ENCODE measurements around the gene FOS. TPM values are rescaled to one million over a fixed set of nuclear protein-coding genes. Genes with fewer than 3 reads are reported as not detected.

Gene FOS
- total and polyA plus RNA-seq, 2 experiments from 2014 or later: 47.3 to 54.8 TPM

GRCh38 chr14:75244121-75244520 is 34.5 kb upstream of the FOS start:
- TF ChIP-seq STAT1 (IDR thresholded peaks at IDR 0.05; ENCODE audit: unreplicated experiment): no peak
- no peak for TF ChIP-seq EZH2phosphoT487 (IDR thresholded peaks at IDR 0.05; ENCODE audit: unreplicated experiment)
- TF ChIP-seq EZH2 (IDR thresholded peaks at IDR 0.05; ENCODE audit: low read depth, unreplicated experiment): no peak
- TF ChIP-seq NANOG (IDR thresholded peaks at IDR 0.05; ENCODE audit: borderline replicate concordance): no peak
- TF ChIP-seq ETS1 (IDR thresholded peaks at IDR 0.05): no peak
- TF ChIP-seq JUNB (IDR thresholded peaks at IDR 0.05; ENCODE audit: unreplicated experiment): no peak
- TF ChIP-seq REST (IDR thresholded peaks at IDR 0.05; ENCODE audit: unreplicated experiment): no peak
- TF ChIP-seq ZNF114 (CRISPR knock-in tag; IDR thresholded peaks at IDR 0.05): no peak
- TF ChIP-seq, protein P1, sequence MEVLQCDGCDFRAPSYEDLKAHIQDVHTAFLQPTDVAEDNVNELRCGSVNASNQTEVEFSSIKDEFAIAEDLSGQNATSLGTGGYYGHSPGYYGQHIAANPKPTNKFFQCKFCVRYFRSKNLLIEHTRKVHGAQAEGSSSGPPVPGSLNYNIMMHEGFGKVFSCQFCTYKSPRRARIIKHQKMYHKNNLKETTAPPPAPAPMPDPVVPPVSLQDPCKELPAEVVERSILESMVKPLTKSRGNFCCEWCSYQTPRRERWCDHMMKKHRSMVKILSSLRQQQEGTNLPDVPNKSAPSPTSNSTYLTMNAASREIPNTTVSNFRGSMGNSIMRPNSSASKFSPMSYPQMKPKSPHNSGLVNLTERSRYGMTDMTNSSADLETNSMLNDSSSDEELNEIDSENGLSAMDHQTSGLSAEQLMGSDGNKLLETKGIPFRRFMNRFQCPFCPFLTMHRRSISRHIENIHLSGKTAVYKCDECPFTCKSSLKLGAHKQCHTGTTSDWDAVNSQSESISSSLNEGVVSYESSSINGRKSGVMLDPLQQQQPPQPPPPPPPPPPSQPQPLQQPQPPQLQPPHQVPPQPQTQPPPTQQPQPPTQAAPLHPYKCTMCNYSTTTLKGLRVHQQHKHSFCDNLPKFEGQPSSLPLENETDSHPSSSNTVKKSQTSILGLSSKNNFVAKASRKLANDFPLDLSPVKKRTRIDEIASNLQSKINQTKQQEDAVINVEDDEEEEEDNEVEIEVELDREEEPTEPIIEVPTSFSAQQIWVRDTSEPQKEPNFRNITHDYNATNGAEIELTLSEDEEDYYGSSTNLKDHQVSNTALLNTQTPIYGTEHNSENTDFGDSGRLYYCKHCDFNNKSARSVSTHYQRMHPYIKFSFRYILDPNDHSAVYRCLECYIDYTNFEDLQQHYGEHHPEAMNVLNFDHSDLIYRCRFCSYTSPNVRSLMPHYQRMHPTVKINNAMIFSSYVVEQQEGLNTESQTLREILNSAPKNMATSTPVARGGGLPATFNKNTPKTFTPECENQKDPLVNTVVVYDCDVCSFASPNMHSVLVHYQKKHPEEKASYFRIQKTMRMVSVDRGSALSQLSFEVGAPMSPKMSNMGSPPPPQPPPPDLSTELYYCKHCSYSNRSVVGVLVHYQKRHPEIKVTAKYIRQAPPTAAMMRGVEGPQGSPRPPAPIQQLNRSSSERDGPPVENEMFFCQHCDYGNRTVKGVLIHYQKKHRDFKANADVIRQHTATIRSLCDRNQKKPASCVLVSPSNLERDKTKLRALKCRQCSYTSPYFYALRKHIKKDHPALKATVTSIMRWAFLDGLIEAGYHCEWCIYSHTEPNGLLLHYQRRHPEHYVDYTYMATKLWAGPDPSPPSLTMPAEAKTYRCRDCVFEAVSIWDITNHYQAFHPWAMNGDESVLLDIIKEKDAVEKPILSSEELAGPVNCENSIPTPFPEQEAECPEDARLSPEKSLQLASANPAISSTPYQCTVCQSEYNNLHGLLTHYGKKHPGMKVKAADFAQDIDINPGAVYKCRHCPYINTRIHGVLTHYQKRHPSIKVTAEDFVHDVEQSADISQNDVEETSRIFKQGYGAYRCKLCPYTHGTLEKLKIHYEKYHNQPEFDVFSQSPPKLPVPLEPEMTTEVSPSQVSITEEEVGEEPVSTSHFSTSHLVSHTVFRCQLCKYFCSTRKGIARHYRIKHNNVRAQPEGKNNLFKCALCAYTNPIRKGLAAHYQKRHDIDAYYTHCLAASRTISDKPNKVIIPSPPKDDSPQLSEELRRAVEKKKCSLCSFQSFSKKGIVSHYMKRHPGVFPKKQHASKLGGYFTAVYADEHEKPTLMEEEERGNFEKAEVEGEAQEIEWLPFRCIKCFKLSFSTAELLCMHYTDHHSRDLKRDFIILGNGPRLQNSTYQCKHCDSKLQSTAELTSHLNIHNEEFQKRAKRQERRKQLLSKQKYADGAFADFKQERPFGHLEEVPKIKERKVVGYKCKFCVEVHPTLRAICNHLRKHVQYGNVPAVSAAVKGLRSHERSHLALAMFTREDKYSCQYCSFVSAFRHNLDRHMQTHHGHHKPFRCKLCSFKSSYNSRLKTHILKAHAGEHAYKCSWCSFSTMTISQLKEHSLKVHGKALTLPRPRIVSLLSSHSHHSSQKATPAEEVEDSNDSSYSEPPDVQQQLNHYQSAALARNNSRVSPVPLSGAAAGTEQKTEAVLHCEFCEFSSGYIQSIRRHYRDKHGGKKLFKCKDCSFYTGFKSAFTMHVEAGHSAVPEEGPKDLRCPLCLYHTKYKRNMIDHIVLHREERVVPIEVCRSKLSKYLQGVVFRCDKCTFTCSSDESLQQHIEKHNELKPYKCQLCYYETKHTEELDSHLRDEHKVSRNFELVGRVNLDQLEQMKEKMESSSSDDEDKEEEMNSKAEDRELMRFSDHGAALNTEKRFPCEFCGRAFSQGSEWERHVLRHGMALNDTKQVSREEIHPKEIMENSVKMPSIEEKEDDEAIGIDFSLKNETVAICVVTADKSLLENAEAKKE (CRISPR knock-in tag; IDR thresholded peaks at IDR 0.05): no peak
- no peak for TF ChIP-seq ZNF331 (CRISPR knock-in tag; IDR thresholded peaks at IDR 0.05; ENCODE audit: low read depth)
- no peak for TF ChIP-seq CREB1 (CRISPR knock-in tag; IDR thresholded peaks at IDR 0.05; ENCODE audit: low read depth)
- TF ChIP-seq, protein P2, sequence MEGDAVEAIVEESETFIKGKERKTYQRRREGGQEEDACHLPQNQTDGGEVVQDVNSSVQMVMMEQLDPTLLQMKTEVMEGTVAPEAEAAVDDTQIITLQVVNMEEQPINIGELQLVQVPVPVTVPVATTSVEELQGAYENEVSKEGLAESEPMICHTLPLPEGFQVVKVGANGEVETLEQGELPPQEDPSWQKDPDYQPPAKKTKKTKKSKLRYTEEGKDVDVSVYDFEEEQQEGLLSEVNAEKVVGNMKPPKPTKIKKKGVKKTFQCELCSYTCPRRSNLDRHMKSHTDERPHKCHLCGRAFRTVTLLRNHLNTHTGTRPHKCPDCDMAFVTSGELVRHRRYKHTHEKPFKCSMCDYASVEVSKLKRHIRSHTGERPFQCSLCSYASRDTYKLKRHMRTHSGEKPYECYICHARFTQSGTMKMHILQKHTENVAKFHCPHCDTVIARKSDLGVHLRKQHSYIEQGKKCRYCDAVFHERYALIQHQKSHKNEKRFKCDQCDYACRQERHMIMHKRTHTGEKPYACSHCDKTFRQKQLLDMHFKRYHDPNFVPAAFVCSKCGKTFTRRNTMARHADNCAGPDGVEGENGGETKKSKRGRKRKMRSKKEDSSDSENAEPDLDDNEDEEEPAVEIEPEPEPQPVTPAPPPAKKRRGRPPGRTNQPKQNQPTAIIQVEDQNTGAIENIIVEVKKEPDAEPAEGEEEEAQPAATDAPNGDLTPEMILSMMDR (conservative IDR thresholded peaks at IDR 0.05; ENCODE audit: low read depth in 2 of 2): no peak
- no peak for TF ChIP-seq POLR2AphosphoS5 (IDR thresholded peaks at IDR 0.05; ENCODE audit: low read depth)
- Mint-ChIP-seq H3K9me3 (no peaks in the 10 kb centered on the region; the same call in 2 of the 3 replicates), H3K4me3 (no peak overlapping the region), H3K36me3 (ENCODE audit: low read depth) (no peaks in the 10 kb centered on the region), H3K27ac (no peak overlapping the region), H3K27me3 (ENCODE audit: insufficient read depth, low read depth, poor library complexity) (peaks cover 4% of the 10 kb centered on the region), H3K4me1 (peaks cover 24% of the 10 kb centered on the region)
- no peak overlapping the region for H3K27ac ChIP-seq (ENCODE audit: low read depth)
- H3K4me1 ChIP-seq (ENCODE audit: insufficient read depth): 0 out of 2 replicates have a peak, but pooled peaks cover 6% of the 10 kb centered on the region
- no peaks in the 10 kb centered on the region for H3K27me3 ChIP-seq (ENCODE audit: insufficient read depth)
- H3K4me2 ChIP-seq: no peak overlapping the region
- H3K36me3 ChIP-seq (ENCODE audit: insufficient read depth): no peaks in the 10 kb centered on the region
- ATAC-seq (no peak), DNase-seq (ENCODE audit: low spot score) (no peak)
- no peak overlapping the region for H2AFZ ChIP-seq
- no peaks in the 10 kb centered on the region for H3K79me2 ChIP-seq (replicated peaks; ENCODE audit: insufficient read depth)
- no peaks in the 10 kb centered on the region for H3K9me2 ChIP-seq (ENCODE audit: insufficient read depth)
- H3F3A ChIP-seq (replicated peaks; ENCODE audit: low read depth): no peaks in the 10 kb centered on the region
- H4K20me1 ChIP-seq (replicated peaks; ENCODE audit: insufficient read depth): no peaks in the 10 kb centered on the region
- H3K4me3 ChIP-seq: no peak overlapping the region

Data from GM23338 (cell line).